Measurements from ENCODE around the gene PRAMEF4.
"Not testable (repeated sequence)": the region's sequence is repeated elsewhere in the genome, so short reads cannot be mapped to it uniquely, and the experiment has no call there.

PRAMEF4 gene

GRCh38 chr1:12886101-12886500, at the start of gene PRAMEF4:
TSS of gene PRAMEF4 (minus strand) at chr1:12886201. CDS start at chr1:12883394, 2,807 bp downstream.
- DNase-seq (ENCODE audit: low spot score): not testable (repeated sequence)

- DNase-seq (ENCODE audit: low spot score): not testable (repeated sequence)
Observed at GRCh38 chr1:12924368-12924767, 38.4 kb upstream of the PRAMEF4 start.

GRCh38 chr1:12921749-12922148, 35.7 kb upstream of the PRAMEF4 start:
- not testable (repeated sequence) for DNase-seq (ENCODE audit: low spot score)

GRCh38 chr1:12916310-12916709, 30.3 kb upstream of the PRAMEF4 start, which contains the start of gene PRAMEF7:
TSS of gene PRAMEF7 (plus strand) at chr1:12916610. CDS start at chr1:12917693, 1,083 bp downstream.
- DNase-seq (ENCODE audit: low spot score): not testable (repeated sequence)

GRCh38 chr1:12903793-12904572, 18.0 kb upstream of the PRAMEF4 start:
- not testable (repeated sequence) for DNase-seq (ENCODE audit: low spot score)

- not testable (repeated sequence) for DNase-seq (ENCODE audit: low spot score)
Observed at GRCh38 chr1:12899186-12899585, 13.2 kb upstream of the PRAMEF4 start.

GRCh38 chr1:12898170-12898569, 12.2 kb upstream of the PRAMEF4 start, which contains the start of gene PRAMEF10:
TSS of gene PRAMEF10 (minus strand) at chr1:12898270. CDS start at chr1:12895847, 2,423 bp downstream.
- DNase-seq (ENCODE audit: low spot score): not testable (repeated sequence)

- DNase-seq (ENCODE audit: low spot score): not testable (repeated sequence)
Observed at GRCh38 chr1:12878453-12878852, 7.5 kb downstream of the PRAMEF4 start.

- not testable (repeated sequence) for DNase-seq (ENCODE audit: low spot score)
Observed at GRCh38 chr1:12863131-12863880, 22.7 kb downstream of the PRAMEF4 start.

- DNase-seq (ENCODE audit: low spot score): not testable (repeated sequence)
Observed at GRCh38 chr1:12856786-12857185, 29.2 kb downstream of the PRAMEF4 start, which contains the start of gene PRAMEF2. TSS of gene PRAMEF2 (plus strand) at chr1:12857086. CDS start at chr1:12859010, 1,924 bp downstream.

GRCh38 chr1:12851779-12852178, 34.2 kb downstream of the PRAMEF4 start:
- no peak for DNase-seq (ENCODE audit: low spot score)

- DNase-seq (ENCODE audit: low spot score): not testable (repeated sequence)
Observed at GRCh38 chr1:12848620-12849019, 37.4 kb downstream of the PRAMEF4 start, which contains the start of gene HNRNPCL1. TSS of gene HNRNPCL1 (minus strand) at chr1:12848720. CDS start at chr1:12848289, 431 bp downstream.

- DNase-seq (ENCODE audit: low spot score): not testable (repeated sequence)
Observed at GRCh38 chr1:12833251-12833650, 52.8 kb downstream of the PRAMEF4 start.

GRCh38 chr1:12831310-12831709, 54.7 kb downstream of the PRAMEF4 start, which contains the start of gene PRAMEF11:
TSS of gene PRAMEF11 (minus strand) at chr1:12831410. CDS start at chr1:12828789, 2,621 bp downstream.
- DNase-seq (ENCODE audit: low spot score): not testable (repeated sequence)

Measured in CD4-positive, alpha-beta T cell treated with Interleukin-6 at 100 ng/mL for 8 hours (primary cell).